Measurements from ENCODE around the gene CACNA2D3.

CACNA2D3 gene

DNA sequence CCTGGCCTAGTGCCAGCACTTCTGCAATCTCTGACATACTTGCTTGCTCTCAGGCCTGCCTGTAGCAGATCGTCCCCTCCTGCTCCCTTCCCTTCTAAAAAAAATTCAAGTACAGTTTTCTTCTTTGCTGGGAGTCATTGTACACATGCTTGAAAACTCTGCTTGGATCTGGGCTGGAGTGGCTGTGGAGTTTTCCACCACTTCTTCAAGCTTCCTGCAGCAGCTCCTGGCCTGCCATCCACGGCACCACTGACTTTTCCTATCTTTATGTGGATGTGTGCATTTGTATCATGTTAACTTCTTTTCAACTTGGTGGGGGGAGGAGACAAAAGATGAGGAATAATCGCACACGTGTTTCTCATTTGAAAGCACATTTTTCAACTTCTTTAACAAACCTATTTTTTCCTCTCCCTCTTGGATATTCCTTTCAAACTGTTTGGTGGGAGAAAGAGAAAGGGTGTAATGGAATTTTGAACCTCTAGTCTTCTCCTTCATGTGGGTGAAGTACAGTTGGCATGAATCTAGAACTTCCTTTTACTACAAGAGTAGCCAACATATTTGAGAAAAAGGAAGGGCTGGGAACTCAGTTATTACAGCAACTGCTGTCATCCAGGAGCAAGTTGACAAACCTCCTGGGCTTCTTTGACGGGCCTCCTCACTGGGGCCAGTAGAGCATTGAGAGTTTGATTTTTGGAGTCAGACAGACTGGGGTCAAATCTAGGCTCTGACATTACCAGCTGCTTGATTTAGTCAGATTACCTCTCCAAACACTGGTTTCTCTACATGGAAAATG lies 866.7 kb downstream of the CACNA2D3 start:
- peak; percentile 25 for DNase-seq

DNA sequence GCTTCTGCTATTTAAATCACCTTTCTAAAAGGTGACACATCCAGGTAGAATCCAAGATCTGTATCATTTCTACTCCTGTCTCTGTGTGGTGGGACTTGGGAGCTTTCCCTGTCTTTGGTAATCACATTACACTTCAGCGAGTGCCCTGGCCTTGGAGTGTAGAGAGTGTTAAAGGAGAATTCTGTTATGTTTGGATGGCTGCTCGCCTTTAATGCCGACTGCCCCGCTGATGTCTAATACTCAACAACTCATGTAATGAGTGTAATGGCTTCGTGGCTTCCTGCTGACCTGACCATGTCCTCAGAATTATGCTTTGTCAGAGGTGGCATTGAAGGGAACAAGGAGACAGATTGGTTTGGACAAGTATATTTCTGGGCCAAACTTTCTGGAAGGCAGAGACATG lies 871.8 kb downstream of the CACNA2D3 start:
- DNase-seq, result no peak

DNA sequence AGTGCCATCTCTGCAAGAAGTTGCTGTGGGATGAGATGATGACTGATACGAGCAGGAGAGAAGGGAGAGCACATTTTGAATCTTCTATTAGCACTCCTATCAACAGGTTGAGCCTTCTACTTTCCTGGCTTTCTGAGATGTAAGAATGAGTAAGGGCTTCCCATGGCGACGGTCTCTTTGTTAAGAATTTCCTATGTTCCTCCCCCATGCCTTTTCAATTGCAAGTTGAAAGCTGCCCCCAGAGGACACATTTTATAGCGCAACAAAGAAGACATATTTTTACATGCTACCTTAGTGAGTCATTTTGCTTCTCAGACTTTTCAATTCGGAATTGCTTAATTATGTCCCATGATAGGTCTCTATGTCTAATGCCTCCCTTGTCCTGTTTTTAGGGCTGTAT lies 876.8 kb downstream of the CACNA2D3 start:
- peak; percentile 71 for DNase-seq

DNA sequence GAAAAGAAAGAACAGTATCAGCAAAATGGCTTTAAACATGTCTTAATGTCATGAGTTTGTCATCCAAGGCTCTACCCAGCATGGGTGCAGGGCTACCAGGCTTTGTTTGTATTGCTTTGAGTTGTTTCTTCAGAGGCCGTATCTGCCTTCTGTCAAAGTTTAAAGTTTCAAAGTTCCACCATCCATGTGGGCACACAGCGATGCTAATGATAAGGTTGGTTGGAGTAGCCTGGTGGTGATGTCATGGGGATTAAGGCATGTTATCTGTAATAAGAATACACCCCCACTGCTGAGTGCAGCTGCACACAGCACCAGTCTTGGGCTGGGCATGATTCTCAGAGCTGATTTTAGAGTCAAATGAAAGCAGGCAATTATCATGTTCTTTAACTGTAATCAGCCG lies 877.5 kb downstream of the CACNA2D3 start:
- DNase-seq, result peak; percentile 57

DNA sequence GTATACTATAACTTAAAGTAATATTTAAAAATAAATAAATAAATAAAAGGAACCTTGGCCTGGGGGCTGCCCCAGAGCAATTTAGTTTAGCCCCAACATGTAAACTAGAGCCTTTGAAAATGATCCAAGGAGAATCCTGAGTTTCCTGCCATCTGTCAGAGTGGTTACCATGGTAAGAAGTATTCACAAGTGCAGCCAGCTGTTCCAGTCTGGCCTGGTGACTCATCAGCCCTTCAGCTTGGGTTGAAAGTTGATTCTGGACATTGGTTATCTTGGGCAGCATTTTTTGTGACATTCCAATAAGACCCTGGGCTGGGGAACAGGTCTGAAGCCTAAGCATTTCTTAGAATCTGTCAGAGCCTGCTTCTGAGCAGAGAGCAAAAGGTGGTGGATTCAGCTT lies 878.2 kb downstream of the CACNA2D3 start:
- DNase-seq, result peak; percentile 26

DNA sequence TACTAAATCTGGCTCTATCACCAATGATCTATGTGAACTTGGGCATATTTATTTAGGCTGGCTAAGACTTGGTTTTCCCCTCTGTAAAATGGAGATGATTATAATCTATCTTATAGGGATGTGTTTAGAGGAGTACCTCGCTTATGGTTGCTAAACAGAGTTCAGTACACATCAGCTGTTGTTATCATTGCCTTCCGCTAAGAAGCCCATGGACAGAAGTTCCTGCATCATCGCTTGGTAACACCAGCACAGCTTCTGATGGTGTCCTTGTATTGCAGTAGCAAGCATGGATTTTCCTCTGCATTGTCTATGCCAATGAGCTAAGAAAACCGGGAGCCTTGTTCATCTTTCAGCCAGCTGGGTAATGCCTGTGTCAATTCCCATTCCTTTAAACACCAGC lies 878.6 kb downstream of the CACNA2D3 start:
- DNase-seq, result no peak

DNA sequence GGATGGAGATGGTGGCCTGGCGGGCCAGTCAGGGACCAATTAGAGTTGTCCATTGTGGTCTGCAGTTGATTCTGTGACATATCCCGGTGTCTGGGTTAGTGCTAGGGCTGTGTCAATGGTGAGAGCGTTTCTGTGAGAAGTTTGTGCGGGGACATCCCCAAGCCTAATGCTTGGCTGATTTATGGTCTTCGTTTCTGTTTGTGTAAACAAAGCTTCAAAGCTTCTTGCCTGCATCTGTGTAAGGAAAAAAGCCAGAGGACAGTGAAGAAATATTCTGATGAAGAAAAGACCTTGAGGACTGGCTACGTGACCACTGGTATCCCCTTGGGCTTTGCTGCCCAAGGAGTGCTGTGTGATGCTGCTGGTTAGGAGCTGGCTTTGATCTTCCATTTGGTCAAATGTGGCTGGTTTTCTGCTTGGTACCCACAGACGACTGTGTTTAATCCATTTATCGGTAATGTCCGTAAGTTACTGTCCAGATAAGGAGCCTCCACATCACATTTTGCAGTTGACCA lies 880.1 kb downstream of the CACNA2D3 start:
- no peak for DNase-seq

DNA sequence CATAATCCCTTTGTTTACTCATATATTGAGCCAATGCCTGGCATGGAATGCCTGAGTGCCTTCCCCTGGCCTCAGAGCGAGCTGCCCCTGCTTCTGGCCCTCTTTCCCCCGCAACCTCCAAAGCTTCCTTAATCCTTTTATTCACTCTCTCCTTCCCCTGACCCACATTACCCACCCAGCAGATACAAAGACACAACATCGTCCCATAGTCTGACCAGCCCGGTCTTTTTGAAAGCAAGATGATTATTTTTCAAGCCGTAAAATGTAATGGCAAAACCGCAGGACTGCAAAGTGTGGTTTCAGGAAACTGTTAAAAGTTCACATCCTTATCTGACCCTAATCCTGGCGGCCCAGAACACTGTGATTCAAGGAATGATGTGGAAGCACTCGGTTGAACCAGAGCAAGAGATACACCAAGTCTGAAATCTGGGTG lies 883.9 kb downstream of the CACNA2D3 start:
- DNase-seq, result no peak

DNA sequence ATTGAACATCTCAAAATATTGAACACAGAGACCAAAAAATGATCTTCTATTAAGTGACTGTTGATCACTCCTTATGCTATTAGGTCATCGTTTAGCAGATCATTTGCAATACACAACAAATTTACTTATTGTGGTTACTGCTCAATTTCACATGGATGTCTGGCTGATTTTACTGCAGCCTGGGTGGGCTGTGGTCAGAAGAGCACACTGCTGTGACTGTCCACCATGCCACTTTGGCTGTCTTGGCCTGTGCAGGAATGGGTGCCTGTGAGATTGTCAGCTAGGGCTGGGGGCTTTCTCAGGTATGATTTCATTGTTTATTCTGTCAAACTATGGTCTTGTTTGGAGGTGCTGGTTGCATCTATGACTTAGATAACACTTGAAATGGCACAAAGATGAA lies 885.6 kb downstream of the CACNA2D3 start:
- DNase-seq, result no peak

DNA sequence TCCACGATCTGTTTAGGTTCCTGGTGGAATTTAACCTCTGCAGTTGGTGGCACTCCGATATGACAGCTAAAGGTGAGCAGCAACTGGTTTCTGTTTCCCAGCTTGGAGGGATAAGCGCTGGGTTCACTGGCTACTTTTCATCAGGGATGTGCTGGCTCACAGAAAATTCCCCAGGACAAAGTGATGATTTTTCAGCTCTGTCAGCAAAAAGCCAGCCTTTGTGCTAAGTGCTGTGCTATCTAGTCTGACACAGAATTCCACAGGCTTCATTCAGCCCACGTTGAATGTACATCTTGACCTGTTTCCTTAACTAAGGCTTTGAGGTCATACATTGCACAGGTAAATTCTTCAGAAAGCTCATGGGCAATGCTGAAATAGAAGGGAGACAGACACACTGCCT lies 887.0 kb downstream of the CACNA2D3 start:
- no peak for DNase-seq

DNA sequence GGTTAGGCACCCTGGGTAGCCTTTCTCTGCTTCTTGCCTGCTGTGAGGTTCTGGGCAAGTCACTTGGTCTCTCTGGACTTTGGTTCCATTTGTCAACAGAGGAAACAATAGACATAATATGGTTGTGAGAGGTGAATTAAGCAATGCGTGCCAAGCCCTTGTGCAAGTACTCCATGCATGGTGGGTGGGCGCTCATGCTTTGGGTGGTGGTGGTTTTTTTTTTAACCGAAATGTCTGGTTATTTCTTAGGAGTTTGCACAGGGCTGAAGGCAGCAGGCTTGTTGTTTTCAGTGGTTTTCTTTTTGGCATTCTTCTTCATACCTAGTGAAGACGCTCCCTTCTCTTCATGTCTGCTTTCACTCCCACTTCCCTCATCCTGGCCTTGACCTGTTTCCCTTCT lies 889.7 kb downstream of the CACNA2D3 start:
- no peak for DNase-seq

DNA sequence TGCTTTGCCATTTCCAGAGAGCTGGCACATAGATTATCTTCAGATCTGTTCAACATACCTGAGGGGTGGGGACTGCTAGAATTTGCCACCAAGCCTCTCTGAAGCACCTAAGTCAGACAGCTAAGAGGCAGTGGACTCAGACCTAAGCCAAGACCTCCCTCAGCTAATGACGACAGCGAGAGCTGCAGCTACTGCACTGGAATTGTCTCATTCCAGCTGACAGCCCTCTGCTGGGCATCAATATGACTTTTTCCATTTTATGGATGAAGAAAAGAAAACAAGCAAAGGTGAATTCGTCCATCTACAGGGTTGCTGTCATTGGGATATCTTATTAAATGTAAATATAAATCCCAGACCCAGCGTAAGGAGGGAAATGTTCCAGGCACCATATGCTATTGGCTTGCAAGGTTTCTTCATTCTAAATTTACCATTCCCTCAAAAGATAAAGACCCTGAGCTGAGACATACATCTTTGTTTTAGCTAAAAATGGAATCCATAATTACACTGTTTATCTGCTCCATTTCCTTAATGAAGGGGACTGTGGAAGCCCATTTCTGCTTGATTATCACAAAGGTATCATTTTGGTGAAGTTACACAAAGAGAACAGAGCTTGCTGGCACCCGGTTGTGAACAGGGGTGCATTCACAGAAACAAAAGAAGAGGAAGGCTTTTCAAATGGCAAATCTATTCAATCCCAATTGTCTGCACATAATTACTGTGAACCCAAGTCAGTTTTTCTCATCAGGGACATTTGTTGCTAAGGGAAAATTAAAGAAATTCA lies 891.0 kb downstream of the CACNA2D3 start:
- no peak for DNase-seq

DNA sequence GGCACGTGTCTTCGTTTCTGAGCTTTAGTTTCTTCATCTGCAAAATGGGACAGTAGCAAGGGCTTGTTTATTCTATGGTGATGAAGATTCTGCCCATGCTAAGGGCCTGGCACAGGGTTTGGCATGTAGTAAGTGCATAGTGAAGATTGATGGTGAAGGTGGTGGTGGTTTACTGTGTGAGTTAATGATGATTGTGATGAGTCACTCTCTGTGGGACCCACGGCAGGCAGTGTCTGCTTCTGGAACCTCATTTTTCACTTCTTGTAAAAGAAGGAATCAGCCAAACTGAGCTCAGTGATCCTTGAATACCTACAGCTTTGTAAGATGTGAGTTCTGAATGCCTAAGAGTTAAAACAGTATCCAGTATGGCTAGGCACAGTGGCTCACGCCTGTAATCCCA lies 891.7 kb downstream of the CACNA2D3 start:
- no peak for DNase-seq

DNA sequence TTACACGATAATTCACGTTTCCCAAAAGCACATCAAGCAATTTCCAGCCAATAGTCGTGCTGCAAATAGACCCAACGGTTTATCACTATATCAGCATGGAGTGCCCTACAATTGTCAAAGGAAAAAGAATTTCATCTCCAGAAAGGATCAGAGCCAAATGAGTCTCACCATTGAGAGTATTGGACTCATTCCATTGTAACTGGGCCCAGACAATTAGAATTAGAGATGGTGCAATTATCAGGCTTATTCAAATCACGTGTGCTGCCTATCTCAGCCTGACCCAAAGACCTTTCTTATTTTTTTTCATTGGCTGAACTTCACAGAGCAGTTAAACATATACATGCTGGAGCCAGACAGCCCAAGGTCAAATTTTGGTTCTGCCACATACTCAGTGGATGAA lies 892.6 kb downstream of the CACNA2D3 start:
- no peak for DNase-seq

DNA sequence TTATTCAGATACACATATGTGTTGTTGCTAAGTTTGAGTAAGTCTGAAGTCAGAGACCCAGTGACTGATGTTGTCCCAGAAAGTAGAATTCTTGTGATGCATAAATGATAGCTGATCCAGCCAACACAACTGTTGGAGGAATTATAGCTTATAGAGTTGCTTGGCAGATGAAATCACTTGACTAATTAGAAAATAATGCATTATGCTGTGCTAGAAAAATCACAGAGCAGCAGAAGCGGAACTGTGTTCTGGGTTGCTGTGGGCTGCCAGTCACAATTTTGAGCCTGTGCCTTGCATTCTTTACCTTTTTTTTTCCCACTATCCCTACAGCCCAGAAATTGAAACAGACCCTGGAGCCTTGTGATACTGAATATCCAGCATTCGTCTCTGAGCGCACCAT lies 895.5 kb downstream of the CACNA2D3 start:
- no peak for DNase-seq

DNA sequence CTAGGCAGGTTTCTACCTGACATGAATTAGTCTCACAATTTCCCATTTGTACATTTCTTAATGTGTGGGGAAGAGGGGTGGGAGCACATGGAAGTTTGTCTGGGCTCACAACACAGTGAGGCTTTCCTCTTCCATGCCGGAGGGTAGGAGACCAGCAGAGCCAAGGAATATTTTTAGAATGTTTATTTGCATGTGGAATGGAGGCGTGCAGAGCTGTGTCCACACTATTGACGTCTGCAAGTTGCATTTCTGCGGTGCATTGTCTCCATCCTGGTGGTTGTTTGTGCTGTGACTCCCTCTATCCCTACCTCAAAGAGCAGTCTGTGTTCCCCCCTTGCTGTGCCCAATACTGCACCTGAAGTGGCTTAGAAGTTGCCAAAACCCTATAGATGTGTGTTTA lies 908.6 kb downstream of the CACNA2D3 start:
- no peak for DNase-seq

DNA sequence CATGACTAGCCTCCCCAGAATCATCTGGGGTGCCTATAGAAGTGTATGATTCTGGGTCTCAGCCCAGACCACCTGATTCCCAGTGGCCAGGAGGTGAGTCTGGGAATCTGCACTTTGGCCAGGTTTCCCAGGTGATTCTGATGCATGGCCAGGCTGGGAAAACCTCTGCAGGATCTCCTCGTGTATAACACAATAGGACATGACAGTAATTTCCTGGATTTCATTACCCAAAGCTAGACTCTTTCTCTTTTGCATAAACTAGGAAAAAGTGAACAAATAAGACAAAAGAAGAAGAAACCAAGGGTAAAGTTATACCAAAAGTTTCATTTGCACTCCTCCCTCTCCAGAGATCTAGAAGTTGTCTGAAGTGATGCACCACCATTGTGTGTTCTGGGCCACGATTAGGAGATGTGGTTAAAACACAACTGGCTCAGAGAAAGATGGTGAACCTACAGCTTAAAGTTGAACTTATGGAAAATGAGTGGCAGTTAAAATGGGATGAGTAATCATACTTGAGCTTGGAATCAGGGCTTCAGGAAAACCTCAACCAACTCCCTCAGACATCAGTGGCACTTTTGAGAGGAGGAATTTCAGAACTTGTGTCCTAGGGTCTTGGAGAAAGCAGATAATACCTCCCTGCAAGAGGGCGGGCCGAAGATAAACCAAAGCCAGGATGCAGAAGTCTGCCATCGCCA lies 914.7 kb downstream of the CACNA2D3 start:
- no peak for DNase-seq

DNA sequence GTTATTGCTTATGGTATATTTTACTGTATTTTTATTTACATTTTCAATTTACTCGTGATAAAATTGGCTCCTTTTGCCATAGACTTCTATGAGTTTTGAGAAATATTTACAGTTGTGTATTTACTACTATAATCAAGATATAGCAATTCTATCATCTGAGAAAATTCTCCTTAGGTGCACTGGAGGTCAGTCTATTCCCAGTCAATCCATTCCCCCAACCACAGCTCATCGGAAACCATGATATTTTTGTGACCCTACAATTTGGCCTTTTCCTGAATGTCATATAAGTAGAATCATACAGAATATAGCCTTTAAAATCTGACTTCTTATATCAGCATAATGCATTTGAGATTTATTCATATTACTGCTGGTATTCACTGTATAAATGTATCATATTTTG lies 920.2 kb downstream of the CACNA2D3 start:
- DNase-seq, result no peak

DNA sequence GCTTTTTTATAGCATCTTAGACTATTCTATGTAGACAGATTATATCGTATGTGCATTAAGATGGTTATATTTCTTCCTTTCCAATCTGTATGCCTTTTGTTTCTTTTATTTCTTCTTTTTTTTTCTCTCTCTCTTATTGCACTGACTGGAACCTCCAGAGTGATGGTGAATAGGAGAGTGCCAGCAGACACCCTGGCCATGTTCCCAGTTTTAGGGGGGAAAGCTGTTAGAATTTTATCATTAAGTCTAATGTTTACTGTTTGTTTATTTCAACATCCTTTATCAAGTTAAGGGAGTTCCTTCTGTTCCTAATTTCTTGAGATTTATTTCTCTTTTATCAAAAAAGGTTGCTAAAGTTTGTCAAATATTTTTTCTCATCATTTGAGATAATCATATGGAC lies 922.1 kb downstream of the CACNA2D3 start:
- DNase-seq, result no peak

DNA sequence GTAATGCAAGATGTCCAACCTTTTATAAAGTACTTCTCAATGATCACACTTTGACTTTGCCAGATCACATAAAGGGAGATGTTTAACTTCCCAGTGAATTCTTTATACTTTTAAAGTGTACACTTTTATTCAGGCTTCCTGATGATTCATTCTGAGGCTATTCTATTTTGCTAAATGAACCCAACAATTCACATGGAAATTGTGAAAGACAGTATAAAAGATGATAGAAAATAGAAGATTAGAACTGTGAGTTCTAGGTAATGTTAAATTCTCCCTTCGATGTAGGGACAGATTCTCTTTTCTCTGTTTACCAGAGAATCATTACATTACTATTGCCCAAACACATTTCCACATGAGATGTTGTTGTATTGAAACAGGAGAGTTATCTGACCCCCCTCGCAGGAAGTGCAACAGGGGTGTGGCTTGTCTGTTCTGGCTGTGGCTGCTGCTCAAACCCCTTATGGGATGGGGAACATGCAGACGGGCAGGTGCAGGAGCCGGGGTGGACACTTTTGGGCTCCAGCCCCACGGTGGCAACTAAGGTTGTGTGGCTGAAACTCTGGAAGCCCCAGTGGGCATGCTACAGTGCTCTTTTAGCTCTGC lies 936.8 kb downstream of the CACNA2D3 start:
- DNase-seq, result no peak

DNA sequence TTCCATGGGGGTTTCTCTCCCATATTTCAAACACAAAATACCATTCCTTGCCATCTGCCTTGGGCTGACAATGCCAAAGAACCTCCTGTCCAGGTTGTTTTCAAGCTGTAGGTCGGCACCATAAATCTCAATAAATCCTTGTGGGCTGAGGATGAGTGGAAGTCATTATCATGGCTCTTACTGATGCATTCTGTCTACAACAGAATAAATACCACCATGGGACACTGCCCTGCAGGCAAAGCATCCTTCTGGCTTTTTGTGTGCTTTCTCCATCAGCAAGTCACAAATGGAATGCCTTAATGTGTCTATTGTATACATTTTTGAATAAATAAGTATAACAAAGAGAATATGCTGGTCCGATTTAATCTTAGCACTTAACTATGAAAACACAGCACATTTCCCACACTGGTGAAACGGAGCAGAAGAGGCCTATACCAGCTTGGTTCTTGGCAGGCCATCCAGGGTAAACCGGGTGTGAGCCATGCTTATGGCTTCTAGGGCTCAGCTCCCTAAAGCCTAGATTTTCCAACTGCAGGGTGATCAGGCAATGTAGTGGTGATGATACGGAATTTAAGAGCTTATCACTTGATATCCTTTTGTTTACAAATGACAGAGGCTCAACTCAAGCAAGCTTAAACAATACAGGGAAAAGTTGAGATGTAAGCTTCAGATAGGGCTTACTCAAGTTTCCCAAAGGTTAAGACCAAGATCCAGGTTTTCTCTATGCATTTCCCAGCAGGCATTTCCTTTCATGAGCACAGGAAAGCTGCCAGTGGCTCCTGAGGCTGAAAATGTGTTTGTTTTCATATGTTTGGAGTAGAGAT lies 938.8 kb downstream of the CACNA2D3 start:
- DNase-seq, result no peak

DNA sequence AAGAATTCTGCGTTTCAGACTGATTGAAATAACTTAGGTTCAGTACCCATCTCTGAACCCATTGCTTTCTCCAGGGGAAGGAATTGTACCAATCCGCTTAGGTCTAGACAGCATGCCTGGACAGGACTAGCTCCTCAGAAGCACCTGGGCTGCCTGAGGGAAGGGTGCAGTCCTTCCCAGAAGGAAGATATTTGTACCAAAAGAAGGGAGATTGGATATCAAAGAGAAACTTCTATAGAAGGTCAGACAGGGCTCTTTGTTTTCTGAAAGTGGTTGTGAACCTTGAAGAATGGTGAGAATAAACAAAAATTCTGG lies 939.3 kb downstream of the CACNA2D3 start:
- DNase-seq, result no peak
